ENCODE data around the gene PDCD1.

The PDCD1 gene

DNA sequence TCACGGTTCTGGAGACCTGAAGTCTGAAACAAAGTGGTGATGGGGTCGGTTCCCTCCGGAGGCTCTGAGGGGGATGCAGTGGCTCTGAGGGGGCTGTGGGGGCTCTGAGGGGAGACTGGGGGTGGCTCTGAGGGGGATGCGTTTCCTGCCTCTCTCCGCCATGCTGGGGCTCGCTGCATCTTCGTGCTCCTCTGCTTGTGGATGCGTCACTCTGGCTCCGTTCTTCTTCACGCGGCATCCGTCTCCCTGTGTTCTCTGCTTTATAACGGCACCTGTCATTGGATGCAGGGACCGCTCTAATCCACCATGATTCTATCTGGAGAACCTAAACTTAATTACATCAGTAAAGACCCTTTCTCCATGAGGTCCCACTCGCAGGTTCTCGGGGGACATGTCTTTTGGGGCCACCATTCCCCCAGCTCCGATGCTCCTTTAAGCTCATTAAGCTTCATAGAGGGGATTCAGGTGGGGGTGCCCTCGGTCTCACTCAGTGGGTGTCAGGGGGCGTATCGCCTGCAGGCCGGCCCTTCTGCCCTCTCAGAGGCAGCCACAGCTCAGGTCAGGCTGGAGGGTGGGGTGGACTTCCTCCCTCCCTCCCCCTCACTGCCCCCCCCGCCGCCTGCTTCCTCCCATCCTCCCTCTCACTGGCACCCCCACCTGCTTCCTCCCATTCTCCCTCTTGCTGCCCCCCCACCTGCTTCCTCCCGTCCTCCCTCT, 29.3 kb upstream of the PDCD1 start:
- Histone ChIP-seq H3K9ac (peak overlapping the region in 1 of 11 experiments; percentile 13; a peak in 1 of 22 replicates), H3K4me2 (peak overlapping the region in 8 of 11 experiments; percentile 26 to 98 (median 94); a peak in 11 of 22 replicates), H3K27me3 (peaks cover 0 to 6% (median 0%) of the 10 kb centered on the region in 11 experiments; a peak in 1 of 22 replicates), H3K9me3 (replicated peaks in 1 of 11) (peaks cover 0 to 21% (median 6%) of the 10 kb centered on the region in 11 experiments; a peak in 13 of 22 replicates), H4K20me1 (peaks cover 9 to 59% (median 51%) of the 10 kb centered on the region in 11 experiments; a peak in 20 of 22 replicates), H3K4me1 (peaks cover 23 to 83% (median 63%) of the 10 kb centered on the region in 10 experiments), H3K36me3 (peaks cover 0 to 63% (median 40%) of the 10 kb centered on the region in 11 experiments; a peak in 18 of 22 replicates), H3K27ac (peak overlapping the region in 1 of 11 experiments; percentile 57; a peak in 2 of 22 replicates), H3K4me3 (no peak overlapping the region)
- TF ChIP-seq Cebpa-rat (IDR thresholded peaks at IDR 0.05), result no peak

DNA sequence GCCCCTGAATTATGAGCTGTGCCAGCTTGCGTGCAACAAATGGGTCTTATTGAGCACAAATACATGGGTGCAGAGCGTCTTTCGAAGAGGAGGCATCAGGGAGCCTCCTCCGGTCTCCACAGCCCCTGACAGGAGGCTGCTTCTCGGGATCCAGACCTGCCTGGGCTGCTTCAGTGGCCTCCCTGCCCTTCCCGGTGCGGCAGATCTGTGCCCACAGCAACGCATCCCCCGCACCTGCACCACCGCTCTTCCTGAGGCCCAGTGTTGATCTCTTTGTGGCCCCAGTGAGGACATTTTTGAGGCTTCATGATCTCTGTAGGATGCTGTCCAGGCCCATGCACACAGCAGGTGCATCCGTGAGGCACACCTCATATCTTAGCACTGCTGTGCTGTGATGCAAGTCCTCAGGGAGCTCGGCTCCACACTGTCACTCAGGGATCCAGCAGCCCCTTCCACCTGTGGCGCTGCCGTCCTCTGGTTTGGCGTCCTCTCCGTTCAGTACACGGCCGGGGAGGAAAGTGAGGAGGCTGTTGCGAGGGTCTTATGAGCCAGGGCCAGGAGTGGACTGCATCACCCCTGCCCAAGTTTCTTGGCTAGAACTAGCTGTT, 28.2 kb upstream of the PDCD1 start:
- Histone ChIP-seq H3K4me2 (peak overlapping the region; percentile 21 to 98 (median 95)), H3K4me1 (peaks cover 33 to 94% (median 73%) of the 10 kb centered on the region in 10 experiments), H3K27me3 (peaks cover 0 to 6% (median 0%) of the 10 kb centered on the region in 11 experiments; a peak in 1 of 22 replicates), H3K36me3 (peaks cover 0 to 53% (median 34%) of the 10 kb centered on the region in 11 experiments; a peak in 18 of 22 replicates), H3K4me3 (peak overlapping the region in 4 of 10 experiments; percentile 11 to 70 (median 67); a peak in 6 of 20 replicates), H4K20me1 (peaks cover 9 to 51% (median 41%) of the 10 kb centered on the region in 11 experiments; a peak in 20 of 22 replicates), H3K27ac (peak overlapping the region in 5 of 11 experiments; percentile 28 to 96 (median 64); a peak in 9 of 22 replicates), H3K9ac (peak overlapping the region in 4 of 11 experiments; percentile 59 to 63 (median 62); a peak in 7 of 22 replicates), H3K9me3 (replicated peaks in 1 of 11) (peaks cover 0 to 21% (median 6%) of the 10 kb centered on the region in 11 experiments; a peak in 13 of 22 replicates)
- TF ChIP-seq Cebpa-rat (IDR thresholded peaks at IDR 0.05), result peak in 1 of 11 experiments; percentile 26; a peak in 1 of 22 replicates

DNA sequence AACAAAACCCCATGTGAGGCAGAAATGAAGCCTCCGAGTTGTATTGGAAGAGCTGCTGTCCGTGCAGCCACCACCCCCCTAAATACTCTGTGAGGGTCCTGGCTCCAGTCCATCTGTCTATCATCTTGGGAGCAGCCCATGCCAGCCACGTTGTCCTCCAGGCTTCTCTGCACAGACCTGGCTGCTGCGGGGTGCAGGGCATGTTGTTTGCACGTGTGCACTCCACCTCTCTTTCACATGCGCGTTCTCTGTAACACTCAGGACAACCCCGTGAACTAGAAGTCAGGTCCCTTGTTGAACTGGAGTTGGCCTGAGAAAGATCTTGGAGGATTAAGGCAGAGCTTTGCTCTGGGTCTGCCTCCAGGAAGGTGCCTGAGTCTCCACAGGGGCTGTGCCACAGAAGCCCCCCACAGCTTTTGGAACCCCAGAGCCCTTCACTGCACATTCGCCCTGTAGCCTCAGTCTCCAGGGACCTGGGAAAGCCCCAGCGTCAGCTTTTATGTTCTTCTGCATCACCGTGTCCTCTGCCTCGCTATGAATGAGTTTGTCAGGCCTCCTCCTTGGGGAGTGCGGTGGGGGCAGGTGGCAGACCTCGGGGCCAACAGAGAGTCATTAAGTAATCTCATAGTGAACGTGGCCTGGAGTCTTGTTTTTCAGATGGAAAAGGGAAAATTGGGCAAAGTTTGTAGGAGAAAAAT, 27.4 kb upstream of the PDCD1 start:
- Histone ChIP-seq H3K27ac (peak overlapping the region in 4 of 11 experiments; percentile 57 to 96 (median 68); a peak in 7 of 22 replicates), H3K4me1 (peaks cover 36 to 87% (median 73%) of the 10 kb centered on the region in 10 experiments), H3K27me3 (peaks cover 0 to 6% (median 0%) of the 10 kb centered on the region in 11 experiments; a peak in 1 of 22 replicates), H3K9ac (peak overlapping the region in 6 of 11 experiments; percentile 23 to 63 (median 60); a peak in 12 of 22 replicates), H3K4me3 (peak overlapping the region in 6 of 10 experiments; percentile 1 to 70 (median 48); a peak in 6 of 20 replicates), H3K36me3 (peaks cover 0 to 45% (median 26%) of the 10 kb centered on the region in 11 experiments; a peak in 18 of 22 replicates), H4K20me1 (peaks cover 9 to 45% (median 32%) of the 10 kb centered on the region in 11 experiments; a peak in 20 of 22 replicates), H3K4me2 (peak overlapping the region; percentile 49 to 98 (median 95)), H3K9me3 (replicated peaks in 1 of 11) (peaks cover 0 to 21% (median 6%) of the 10 kb centered on the region in 11 experiments; a peak in 13 of 22 replicates)
- no peak for TF ChIP-seq Cebpa-rat (IDR thresholded peaks at IDR 0.05)

DNA sequence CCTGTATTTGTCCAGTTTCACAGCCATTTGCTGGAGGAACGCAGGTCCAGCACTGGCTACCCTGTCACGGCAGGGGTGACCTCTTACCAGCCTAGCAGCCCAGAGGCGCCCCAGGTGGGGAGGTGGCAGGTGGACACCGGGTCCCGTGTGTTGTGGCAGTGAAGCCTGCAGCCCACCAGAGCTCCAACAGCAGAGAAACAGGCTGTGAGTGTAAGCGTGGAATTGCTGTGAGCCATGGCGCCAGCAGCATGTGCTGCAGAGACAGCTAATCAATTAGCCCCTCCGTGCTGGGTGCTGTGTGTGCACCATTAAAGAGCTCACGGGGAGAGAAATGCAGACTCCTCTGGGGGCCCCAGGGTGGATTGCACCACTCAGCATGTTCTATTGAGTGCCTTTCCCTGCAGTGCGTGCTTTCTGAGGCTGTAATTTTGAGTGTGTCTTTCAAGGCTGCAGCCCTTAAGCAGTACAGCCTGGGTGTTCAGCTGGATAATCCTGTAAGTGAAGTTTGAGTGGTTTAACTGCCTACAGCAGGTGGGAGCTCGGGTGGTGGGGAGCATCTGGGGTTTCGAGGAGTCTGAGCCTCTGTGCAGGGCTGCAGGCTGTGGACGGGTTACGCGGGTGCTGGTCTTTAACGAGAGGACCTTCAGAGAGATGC, 26.7 kb upstream of the PDCD1 start:
- TF ChIP-seq Cebpa-rat (IDR thresholded peaks at IDR 0.05), result no peak
- H4K20me1 ChIP-seq, result peaks cover 9 to 38% (median 30%) of the 10 kb centered on the region in 11 experiments; a peak in 20 of 22 replicates
- peaks cover 0 to 21% (median 6%) of the 10 kb centered on the region in 11 experiments; a peak in 13 of 22 replicates for H3K9me3 ChIP-seq (replicated peaks in 1 of 11)
- peak overlapping the region in 4 of 11 experiments; percentile 57 to 96 (median 93); a peak in 6 of 22 replicates for H3K27ac ChIP-seq
- H3K36me3 ChIP-seq, result peaks cover 0 to 38% (median 20%) of the 10 kb centered on the region in 11 experiments; a peak in 18 of 22 replicates
- peak overlapping the region; percentile 49 to 98 (median 95) for H3K4me2 ChIP-seq
- peak overlapping the region in 6 of 11 experiments; percentile 23 to 63 (median 60); a peak in 13 of 22 replicates for H3K9ac ChIP-seq
- H3K27me3 ChIP-seq, result peaks cover 0 to 6% (median 0%) of the 10 kb centered on the region in 11 experiments; a peak in 1 of 22 replicates
- H3K4me1 ChIP-seq, result peaks cover 42 to 87% (median 73%) of the 10 kb centered on the region in 10 experiments
- peak overlapping the region in 6 of 10 experiments; percentile 1 to 70 (median 48); a peak in 7 of 20 replicates for H3K4me3 ChIP-seq

DNA sequence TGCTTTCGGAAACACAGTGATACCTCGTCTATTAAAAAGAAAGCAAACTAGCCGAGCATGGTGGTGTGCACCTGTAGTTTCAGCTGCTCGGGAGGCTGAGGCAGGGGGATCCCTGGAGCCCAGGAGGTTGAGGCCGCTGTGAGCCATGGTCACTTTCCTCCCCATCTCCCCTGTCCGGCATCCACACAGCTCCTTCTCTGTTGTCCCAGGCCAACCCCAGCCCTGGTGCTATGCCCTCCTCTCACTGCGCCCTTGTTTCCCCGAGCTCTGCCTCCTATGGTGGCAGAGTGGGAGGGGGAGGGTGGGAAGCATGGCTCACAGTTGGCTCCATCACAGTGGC, 26.2 kb upstream of the PDCD1 start:
- Histone ChIP-seq H3K4me2 (peak overlapping the region in 10 of 11 experiments; percentile 53 to 98 (median 96); a peak in 18 of 22 replicates), H3K27me3 (peaks cover 0 to 6% (median 0%) of the 10 kb centered on the region in 11 experiments; a peak in 1 of 22 replicates), H3K4me1 (peaks cover 47 to 87% (median 75%) of the 10 kb centered on the region in 10 experiments), H4K20me1 (peaks cover 9 to 37% (median 27%) of the 10 kb centered on the region in 11 experiments; a peak in 20 of 22 replicates), H3K27ac (peak overlapping the region in 4 of 11 experiments; percentile 21 to 96 (median 93); a peak in 6 of 22 replicates), H3K9me3 (replicated peaks in 1 of 11) (peaks cover 0 to 21% (median 6%) of the 10 kb centered on the region in 11 experiments; a peak in 13 of 22 replicates), H3K9ac (peak overlapping the region in 5 of 11 experiments; percentile 24 to 87 (median 62); a peak in 9 of 22 replicates), H3K36me3 (peaks cover 0 to 35% (median 17%) of the 10 kb centered on the region in 11 experiments; a peak in 16 of 22 replicates), H3K4me3 (peak overlapping the region in 4 of 10 experiments; percentile 3 to 70 (median 67); a peak in 7 of 20 replicates)
- no peak for TF ChIP-seq Cebpa-rat (IDR thresholded peaks at IDR 0.05)

DNA sequence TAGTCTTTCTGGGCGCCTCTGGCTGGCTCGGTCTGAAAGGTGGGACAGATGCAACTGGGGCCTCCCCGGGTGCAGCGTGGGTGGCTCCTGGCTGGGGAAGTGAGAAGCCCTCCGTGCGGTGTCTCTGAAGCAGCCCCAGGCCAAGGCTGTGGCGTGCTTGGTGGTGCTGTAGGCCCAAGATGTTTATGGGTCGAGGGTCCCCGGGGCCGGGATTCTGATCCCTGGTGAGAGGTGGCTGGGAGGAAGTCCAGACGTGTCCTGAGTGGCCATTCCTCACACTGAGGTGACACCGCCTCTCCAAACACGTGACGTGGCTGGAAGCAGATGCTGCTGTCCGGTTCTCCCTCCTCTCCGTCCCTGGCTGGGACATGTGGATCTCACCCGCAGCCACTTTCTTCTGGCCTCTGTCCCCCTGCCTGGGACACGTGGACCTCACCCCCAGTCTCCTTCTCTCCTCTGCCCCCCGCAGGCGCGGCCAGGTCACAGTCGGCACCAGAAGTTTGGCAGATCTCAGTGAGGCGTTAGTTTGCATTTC, 23.5 kb upstream of the PDCD1 start:
- peak overlapping the region; percentile 52 to 88 (median 79); a peak in 21 of 22 replicates for H3K9ac ChIP-seq
- peaks cover 0 to 4% (median 0%) of the 10 kb centered on the region in 11 experiments; a peak in 1 of 22 replicates for H3K27me3 ChIP-seq
- peaks cover 0 to 7% (median 3%) of the 10 kb centered on the region in 11 experiments; a peak in 10 of 22 replicates for H3K9me3 ChIP-seq (replicated peaks in 1 of 11)
- peak overlapping the region; percentile 55 to 75 (median 70) for H3K4me3 ChIP-seq
- peak overlapping the region; percentile 93 to 98 (median 97) for H3K4me2 ChIP-seq
- H3K36me3 ChIP-seq, result peaks cover 0 to 20% (median 12%) of the 10 kb centered on the region in 11 experiments; a peak in 12 of 22 replicates
- no peak for TF ChIP-seq Cebpa-rat (IDR thresholded peaks at IDR 0.05)
- peaks cover 56 to 87% (median 86%) of the 10 kb centered on the region in 10 experiments for H3K4me1 ChIP-seq
- H3K27ac ChIP-seq, result peak overlapping the region in 10 of 11 experiments; percentile 31 to 96 (median 86); a peak in 20 of 22 replicates
- H4K20me1 ChIP-seq, result peaks cover 9 to 34% (median 22%) of the 10 kb centered on the region in 11 experiments; a peak in 20 of 22 replicates
